GM20431 (cell line): Measurements from ENCODE around the gene GRM7.

Experiments used
- in situ Hi-C: fragments of 300-500 bp; cut with MseI, MboI; formaldehyde crosslinking; loops from one replicate; pipeline ENCODE4 v1.15.0; 2020; ENCODE audit warnings: low sequenced_read_pairs; ENCODE audit not compliant: unreplicated experiment

GRM7 gene

DNA sequence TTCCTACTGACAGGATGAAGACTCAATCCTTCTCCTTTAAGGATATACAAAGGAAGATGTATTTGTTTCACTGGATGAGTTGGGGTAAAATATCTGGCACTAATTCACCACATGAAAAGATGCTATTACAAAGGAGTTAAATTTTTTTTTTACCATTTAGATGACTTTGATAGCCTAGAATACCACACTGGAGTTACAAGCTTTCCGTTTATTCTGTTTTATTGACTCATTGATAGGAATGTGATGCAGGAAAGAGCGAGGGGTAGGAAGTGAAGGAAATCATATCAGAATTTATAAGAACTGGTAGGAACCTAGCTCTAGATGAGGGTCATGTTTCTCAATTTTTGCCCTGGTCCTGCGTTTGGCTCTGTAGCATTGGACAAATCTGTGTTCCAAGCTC lies 427.2 kb downstream of the GRM7 start:
- in situ Hi-C loops = no loop called here

DNA sequence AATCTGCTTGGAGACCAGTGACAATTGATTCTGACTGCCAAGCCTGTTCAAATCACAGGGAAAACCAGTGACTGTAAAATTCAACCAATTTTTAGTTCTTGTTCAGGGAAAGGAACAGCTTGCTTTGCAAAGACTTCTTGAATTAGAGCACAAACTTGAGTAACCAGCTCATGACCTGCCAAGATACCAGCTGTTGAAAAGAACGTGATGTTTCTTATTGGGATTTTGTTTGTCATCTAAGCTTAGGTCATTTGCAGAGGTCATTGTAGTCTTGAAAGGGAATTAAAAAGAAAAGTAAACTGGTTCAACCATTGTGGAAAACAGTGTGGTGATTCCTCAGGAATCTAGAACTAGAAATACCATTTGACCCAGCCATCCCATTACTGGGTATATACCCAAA lies 428.2 kb downstream of the GRM7 start:
- in situ Hi-C loops = no loop called here

DNA sequence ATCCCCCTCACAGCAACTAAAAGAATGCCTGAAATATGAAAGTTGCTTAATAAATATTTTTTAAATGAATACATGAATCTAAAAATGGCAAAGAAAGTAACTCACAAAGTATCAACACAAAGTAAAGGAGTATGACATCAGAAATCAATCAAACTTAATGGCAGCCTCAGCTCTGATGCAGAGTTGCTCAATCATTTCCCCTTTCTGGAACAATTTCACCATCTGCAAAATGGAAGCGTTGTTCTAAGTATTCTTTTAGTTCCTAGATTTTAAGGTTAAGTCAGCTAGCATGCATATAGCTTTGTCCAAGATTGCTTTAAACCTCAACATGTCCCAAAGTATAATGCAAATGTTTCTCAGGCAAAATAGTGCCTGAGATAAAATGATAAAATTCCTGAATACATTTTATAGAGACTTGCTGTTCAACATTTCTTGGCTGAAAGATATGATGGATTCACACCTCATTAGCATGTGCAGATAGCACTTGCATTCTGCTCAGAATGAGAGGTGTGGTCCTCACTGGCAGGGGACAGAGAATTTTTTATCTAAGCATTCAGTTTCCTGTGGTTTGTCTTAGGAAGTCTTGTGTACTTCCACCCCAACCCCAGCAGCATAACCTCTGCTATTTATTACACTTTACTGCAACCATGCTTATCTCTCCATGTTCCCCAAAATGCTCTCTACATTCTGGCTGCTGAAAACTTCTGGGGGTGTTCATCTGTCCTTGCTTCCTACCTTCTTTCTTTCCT lies 429.3 kb downstream of the GRM7 start:
- in situ Hi-C loops = no loop called here

DNA sequence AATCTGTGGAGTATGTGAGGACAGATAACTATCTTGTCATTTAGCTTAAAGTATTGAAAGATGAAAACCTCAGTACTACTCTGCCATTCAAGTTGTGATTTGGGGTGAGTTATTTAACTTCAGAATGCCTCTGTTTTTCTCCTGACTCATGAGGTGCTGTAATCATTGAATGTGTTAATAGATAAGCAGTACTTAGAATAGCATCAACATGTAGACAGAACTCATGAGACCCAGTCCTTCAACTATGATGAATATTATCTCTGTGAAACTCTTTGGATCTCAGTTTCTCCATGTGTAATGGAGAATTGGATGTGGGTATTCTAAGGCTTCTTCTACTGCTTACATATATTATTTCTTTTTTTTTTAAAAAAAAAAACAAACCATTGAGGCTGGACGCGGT lies 431.4 kb downstream of the GRM7 start:
- in situ Hi-C loops = no loop called here

DNA sequence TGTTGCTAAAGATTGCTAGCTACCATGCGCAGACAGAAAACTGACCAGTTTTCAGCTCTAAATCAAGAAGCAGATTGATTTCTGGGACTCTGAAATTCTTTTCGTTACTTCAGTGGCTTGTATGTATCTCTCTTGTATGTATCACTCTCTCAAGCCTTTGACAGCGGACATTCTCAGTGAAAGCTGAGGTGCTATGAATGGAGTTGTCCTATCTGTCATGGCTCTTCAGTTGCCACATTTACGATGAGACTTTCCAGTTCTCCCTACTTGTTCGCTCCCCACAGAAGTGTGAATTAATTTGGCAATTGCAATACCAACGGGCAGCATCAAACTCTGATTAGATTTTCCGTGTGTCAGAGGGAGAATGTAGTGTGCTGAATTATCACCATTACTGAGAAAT lies 432.4 kb downstream of the GRM7 start:
- in situ Hi-C loops = no loop called here

DNA sequence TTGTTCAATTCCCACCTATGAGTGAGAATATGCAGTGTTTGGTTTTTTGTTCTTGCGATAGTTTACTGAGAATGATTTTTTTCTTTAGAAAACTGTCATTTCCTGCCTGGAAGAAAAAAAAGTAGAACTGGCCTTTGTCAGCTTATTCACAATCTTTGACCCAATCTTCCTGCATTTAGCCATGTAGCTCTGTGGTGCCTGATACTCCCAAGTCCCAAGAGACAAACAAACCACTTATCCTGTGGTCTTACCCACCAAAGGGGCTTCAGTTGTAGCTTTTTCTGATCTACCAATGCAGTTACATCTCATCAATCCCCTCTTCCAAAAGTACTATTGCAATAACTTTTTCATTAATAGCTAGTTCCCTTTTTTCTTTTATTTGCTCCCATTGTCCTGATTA lies 444.6 kb downstream of the GRM7 start:
- in situ Hi-C loops = no loop called here

DNA sequence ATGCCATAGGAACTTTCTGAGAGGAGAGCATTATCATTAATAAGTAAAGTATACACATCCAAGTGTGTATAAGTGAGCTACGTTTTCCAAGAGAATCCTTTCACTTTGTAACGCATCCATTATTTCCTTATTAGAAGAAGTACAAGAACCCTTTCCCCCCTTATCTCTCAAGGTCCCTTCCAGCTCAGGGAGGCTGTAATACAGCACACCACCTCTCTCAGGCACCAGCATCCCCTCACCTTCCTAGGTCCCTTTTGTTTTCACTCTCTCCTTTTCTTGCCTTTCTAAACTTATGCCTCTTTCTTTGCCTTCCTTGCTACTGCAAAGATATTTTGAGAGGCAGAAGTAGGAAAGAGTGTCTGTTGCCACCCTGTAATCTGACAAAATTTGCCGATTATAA lies 446.0 kb downstream of the GRM7 start:
- in situ Hi-C loops = no loop called here

DNA sequence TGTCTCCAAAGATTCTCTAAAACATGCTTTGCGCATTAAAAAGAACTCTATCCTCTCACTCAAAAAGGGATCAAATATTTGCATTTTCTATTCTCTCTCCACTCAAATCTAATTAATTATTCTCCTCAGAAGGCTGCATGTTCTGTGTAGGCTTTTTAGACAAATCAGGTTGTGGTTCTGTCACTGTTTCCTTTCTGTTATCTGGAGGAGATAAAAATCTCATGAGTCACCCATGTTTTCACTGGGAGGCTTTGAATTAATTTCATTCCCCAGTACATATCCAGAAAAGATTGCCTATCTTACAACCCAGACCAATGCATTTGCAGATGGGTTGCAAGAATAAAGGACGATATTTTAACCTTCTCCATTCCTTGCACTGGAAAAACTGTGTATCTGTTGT lies 446.5 kb downstream of the GRM7 start:
- in situ Hi-C loops = no loop called here

DNA sequence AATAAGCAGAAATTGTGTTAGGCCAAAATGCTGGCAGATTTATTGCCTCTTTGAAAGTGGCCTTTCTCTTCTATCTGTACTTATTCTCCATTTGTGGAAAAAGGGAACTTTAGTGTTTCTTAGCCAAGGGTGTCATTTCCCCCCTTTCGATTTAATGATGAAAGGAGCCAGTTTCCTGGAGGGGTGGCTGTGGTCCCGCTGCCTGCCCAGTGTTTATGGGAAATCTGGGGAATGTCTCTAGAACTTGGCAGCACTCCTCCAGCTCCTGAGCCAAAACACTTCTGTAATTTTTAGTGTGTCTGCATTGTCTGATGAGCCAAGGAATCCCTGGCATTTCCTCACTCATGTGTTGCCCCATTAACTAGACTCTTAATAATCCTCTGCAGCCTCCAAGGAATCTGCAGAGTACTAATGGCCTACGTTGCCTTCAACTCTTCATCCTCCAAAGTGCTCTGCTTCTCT lies 448.8 kb downstream of the GRM7 start:
- in situ Hi-C loops = no loop called here

DNA sequence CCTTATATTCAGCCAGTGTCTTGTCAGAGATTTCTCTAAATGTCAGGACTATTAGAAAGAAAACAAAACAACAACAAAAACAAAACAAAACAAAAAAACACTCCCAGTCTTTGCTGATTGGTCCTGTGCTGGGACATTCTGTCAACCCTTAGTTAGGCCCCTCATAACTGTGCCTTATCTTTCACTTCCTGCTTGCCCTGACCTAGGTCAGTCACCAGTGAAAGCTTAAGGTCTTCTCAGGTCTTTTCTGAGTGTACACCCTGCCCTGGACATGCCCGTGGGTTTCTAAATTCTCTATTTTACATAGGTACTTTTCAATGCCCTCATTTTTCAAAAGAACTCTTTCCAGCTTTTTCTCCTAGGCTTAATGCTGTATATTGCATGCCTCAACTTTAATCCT lies 454.1 kb downstream of the GRM7 start:
- in situ Hi-C loops = no loop called here

DNA sequence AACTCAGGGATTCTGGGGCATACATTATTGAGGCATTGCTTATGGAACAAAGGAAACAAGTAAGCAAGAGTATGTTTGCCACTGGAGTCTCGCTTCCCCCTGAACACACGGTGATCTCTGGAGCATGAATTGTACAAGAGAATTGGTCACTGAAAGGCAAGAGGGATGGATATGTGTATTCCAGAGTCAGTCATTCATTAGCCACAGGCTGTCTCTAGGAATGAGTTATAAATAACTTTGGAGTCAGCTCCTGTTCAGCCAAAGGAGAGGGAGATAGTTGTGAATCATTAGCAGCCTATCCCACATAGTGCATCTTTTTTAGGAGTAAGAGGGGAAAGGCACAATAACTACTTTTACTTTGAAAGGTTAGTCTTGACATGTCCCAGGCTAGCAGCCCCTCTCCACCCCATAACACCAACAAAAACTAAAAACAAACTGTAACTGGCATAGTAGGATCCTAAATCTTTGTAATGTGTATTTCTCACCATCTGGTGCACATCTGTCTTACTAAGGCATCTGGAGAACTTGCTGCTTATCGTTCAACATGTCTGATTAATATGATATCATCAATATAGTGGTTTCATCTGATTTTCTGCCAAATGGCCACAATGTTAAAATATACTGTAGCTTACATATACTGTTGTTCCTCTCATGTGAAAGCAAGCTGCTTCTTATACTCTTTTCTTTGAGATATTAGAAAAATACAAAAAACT lies 462.2 kb downstream of the GRM7 start:
- in situ Hi-C loops = no loop called here

DNA sequence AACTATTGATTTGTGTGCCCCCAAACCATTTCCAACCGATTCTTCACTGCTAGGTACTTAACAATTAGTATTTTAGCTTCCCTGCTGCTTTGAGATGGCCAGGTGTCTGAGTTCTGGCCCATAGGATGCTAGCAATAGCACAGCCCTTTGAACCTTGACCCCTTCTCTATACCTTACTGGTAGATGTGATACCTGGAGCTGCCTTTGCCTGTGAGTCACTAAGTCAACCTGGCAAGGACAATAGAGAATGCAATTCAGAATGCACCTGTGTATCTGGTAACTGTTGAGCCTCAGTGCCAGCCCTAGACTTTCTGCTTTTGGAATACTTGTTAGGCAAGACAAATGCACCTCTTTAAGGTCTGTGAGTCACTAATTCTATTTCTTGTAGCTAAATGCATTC lies 467.4 kb downstream of the GRM7 start:
- in situ Hi-C loops = no loop called here

DNA sequence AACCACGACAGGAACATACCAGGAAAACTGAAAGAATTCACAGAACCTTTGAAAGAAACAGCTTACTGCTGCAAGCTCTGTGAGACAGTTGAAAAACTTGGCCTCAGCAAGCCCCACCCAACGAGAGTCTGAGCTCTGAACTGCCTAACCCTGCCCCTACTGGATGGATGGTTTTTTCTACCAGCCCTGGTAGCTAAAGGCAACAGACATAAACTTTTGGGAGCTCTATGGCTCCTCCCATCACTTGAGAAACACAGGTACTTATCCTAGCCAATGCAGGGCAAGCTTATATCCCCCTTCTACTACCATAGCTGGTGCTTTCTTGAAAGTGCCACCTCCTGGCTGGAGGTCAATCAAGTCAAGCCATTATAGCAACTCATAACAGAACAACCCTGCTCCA lies 471.8 kb downstream of the GRM7 start:
- in situ Hi-C loops = no loop called here

DNA sequence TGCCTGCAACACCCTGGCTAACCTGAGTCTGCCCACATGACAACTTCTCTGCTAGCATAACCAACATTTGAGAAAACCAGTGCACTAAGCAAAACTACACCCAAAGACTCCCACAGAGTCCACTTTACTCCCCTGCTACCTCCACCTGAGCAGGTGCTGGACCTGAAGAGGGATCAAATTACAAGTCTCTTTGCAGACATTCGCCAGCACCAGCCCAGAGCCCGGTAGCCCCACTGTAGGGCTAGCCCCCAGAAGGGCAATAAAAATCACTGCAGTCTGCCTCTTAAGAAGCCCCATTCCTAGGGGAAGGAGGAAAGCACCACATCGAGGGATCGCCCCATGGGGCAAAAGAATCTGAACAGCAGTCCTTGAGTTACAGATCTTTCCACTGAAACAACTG lies 472.2 kb downstream of the GRM7 start:
- in situ Hi-C loops = no loop called here

DNA sequence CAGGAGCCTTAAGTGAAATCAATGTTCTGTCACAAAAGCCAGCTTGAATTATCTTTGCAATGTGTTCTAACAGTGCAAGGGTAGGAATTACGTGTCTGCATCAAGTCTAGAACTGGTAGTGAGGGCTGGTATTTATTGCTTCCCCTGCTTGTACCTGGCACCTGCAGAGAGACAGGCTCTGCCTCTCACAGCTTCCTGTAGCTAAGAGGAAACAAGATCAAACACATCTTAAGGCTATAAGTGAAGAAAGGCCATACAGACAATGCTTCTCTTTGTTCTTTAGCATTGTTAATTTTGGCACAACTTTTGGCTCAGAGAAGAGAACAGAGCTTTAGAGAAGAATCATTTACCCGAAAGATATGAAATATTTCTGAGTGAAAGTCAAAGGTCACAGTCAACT lies 479.9 kb downstream of the GRM7 start:
- in situ Hi-C loops = no loop called here

DNA sequence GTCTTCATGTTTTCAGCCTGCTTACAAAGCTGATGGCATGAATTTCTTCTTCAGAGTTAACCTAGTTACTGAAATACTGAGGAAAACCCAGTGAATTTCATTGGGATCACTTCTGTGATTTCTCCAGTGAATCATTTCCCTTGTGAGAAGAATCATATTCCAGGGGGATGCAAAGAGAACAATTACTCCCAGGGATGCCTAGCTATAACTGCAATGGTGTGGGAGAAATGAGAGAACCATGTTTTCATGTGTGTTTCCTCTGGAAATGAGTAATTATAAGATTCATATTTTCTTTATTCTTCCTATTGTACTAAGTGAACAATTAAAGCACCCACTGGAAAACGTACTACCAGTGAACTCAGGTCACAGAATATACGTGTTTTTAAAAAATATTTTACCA lies 485.4 kb downstream of the GRM7 start:
- in situ Hi-C loops = no loop called here

DNA sequence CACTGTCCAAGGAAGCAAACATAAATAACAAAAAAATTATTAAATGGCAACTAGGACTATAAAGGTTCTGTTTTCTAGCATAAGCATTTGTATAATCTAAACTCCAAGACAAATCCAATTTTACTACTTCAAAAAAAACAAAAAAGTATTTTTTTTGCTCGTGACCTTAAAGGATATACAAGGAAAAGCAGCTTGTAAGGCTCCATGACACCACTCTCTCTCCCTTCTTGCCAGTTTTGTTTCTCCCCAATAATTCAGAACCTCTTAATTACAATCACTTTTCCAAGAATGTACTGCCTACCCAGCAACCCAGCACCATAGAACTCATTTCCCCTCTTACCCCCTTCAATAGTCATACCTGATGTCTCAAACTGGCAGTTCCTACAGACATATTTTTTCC lies 496.2 kb downstream of the GRM7 start:
- in situ Hi-C loops = no loop called here

DNA sequence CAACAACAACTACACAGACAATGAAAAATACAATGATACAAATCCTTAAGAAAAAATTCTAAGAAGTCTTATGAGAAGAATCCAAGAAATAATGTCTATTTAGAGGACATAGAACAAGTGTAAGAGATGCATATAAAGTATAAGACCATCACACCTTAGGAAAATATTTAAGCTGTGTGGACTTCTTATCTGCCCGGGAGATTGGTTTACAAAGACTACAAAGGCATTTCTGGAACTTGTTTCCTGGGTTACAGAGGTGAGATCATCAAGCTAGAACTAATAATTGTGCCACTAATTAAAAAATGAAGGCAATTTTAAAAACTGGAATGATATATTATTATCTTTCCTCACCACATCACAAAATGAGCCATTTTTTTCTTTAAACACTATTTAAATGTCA lies 507.1 kb downstream of the GRM7 start:
- in situ Hi-C loops = no loop called here

DNA sequence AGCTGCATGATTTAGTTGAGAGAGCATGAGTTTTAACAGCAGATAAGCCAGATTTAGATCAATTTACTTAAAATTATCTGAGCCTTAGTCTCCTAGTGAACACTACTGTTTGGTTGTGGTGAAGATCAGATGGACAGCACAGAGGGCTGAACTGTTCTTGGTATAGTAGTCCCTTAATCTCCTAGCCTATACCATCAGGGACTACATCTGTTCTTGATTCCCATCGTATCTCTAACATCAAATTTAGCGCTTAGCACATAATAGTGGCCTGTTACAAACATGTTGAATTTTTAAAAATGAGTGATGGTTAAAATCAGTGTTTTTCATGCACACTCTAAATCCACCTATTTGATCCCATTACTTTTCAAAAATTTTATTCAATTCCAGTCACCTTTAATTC lies 507.7 kb downstream of the GRM7 start:
- in situ Hi-C loops = no loop called here

DNA sequence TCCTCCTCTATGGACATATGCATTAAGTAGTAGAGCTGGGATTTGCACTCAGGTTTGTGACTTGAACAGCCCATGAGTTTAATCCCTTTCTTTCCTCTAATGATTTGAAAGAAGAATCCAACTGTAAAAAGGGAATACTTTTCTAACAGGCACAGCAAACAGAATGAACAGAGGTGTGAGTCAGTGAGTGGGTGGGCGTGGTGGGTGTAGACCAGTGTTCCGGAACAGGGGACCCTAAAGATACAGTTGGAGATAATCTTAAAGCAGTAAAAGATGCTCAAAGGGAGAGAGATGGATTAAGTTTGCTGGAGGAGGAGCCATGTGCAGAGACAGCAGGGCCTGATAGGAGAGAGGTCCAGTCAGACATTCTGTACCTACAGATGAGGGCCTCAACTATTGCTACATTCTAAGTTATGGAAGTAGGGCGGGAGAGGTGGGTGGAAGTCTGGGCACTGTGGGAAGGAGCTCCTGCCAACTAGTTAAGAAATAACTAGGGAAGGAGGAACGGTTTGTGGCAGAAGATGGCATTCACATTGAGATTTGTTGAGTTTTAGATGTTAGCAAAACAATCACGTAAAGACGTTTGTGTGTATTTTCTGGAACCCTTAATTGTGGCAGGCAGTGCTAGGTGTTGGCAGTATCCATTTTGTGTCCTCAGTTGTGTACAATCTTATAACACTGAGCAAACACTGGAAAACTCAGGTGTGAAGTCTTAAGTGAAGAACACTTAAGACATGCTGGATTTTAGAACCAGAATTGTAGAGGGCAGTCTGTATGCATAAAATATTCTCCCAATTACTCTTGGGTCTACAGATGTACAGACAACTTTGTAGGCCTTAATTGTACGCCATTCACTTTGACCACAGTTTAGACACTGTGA lies 511.0 kb downstream of the GRM7 start:
- in situ Hi-C loops = no loop called here

DNA sequence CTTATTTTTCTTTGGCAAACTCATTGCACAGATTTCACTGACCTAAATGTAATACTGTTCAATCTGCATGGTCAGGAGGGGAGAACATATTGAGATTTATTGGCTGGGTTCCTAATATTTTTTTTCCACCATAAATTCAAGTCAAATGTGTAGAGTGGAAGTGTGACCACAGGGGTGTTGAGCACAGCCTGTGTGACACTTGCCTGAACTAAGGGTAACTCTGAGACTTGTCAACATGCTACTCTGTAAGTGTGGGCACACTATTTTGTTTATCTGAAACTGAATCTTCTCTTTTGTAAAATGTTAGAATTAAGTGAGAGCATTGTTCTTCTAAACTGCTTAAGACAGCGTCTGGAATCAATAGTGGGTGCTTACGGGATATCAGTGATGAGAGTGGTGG lies 516.2 kb downstream of the GRM7 start:
- in situ Hi-C loops = no loop called here
